ENCODE results near the gene ZNF335.

ZNF335 gene

GRCh38 chr20:45971675-45972499 lies at the start of gene ZNF335:
TSS of gene ZNF335 (minus strand) at chr20:45972203. CDS start at chr20:45971410, 793 bp downstream.
- peak; percentile 86 to 96 (median 94) for DNase-seq

- DNase-seq: no peak
Observed at GRCh38 chr20:46020555-46020954, 48.6 kb upstream of the ZNF335 start.

- no peak for DNase-seq
Observed at GRCh38 chr20:46018611-46019010, 46.6 kb upstream of the ZNF335 start.

- DNase-seq: no peak
Observed at GRCh38 chr20:46018112-46018511, 46.1 kb upstream of the ZNF335 start.

- no peak for DNase-seq
Observed at GRCh38 chr20:46017272-46017671, 45.3 kb upstream of the ZNF335 start.

- no peak for DNase-seq
Observed at GRCh38 chr20:46014517-46015396, 42.8 kb upstream of the ZNF335 start.

GRCh38 chr20:46013829-46014516 lies 42.0 kb upstream of the ZNF335 start:
- peak; percentile 25 to 64 (median 42) for DNase-seq

GRCh38 chr20:46013322-46013828 lies 41.4 kb upstream of the ZNF335 start:
- no peak for DNase-seq

GRCh38 chr20:46012921-46013320 lies 40.9 kb upstream of the ZNF335 start:
- no peak for DNase-seq

- DNase-seq: peak in 1 of 4 experiments; percentile 9
Observed at GRCh38 chr20:46011631-46012482, 39.9 kb upstream of the ZNF335 start.

- peak in 1 of 4 experiments; percentile 25 for DNase-seq
Observed at GRCh38 chr20:46010491-46011391, 38.7 kb upstream of the ZNF335 start.

- no peak for DNase-seq
Observed at GRCh38 chr20:46009816-46010215, 37.8 kb upstream of the ZNF335 start.

- no peak for DNase-seq
Observed at GRCh38 chr20:46007671-46008070, 35.7 kb upstream of the ZNF335 start.

- no peak for DNase-seq
Observed at GRCh38 chr20:46006964-46007363, 35.0 kb upstream of the ZNF335 start.

GRCh38 chr20:46006022-46006705 lies 34.2 kb upstream of the ZNF335 start:
- no peak for DNase-seq

GRCh38 chr20:46004889-46005473 lies 33.0 kb upstream of the ZNF335 start:
- DNase-seq: no peak

GRCh38 chr20:46004187-46004586 lies 32.2 kb upstream of the ZNF335 start:
- DNase-seq: no peak

- no peak for DNase-seq
Observed at GRCh38 chr20:46002008-46002407, 30.0 kb upstream of the ZNF335 start.

GRCh38 chr20:46001498-46001897 lies 29.5 kb upstream of the ZNF335 start:
- no peak for DNase-seq

Measured in activated naive CD4-positive, alpha-beta T cell (primary cell).